ENCODE data around the gene WDFY4. TPM values are rescaled to one million over a fixed set of nuclear protein-coding genes. Genes with fewer than 3 reads are reported as not detected.

WDFY4 gene
- polyA plus RNA-seq, 1 donor (not counting 4 experiments of a cell fraction or from before 2014, with no cell fraction given): 0.04 TPM

DNA sequence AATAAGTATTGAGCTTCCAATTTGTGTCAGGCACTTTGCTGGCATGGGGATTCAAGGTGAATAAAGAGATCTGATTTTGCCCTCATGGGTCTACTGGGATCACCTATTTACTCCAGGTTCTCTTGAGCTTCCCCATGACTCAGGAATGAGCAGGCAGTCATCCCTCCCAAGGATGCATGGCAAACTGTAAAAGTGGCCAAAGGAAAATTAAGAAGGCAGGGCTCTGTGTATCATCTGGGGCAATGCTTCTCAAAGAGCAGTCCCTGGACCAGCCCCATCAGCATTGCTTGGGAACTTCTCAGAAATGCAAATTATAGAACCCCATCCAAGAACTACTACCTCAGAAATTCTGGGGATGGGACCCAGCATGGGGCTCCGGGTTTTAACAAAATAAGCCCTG is 48.7 kb downstream of the WDFY4 start:
- dilution Hi-C loops (cut with MboI; ENCODE audit: extremely low pct_ligation_motif_present, low sequenced_read_pairs): no loop called here
- Histone ChIP-seq H3K4me3 (ENCODE audit: control insufficient read depth in 2 of 3, extremely low read depth in 1 of 3, insufficient read depth in 2 of 3, low read depth in 1 of 3, low read length in 3 of 3) (no peak overlapping the region), H3K27ac (ENCODE audit: control insufficient read depth, insufficient read depth, low read length) (no peak overlapping the region), H3K79me2 (ENCODE audit: control insufficient read depth, insufficient read depth, low read length) (no peaks in the 10 kb centered on the region), H2AFZ (ENCODE audit: control insufficient read depth, low read length) (no peak overlapping the region), H3K27me3 (ENCODE audit: control insufficient read depth, extremely low read depth, insufficient read depth, low read length) (peaks cover 3% of the 10 kb centered on the region), H3K4me1 (ENCODE audit: control insufficient read depth, extremely low read depth, insufficient read depth, low read length) (no peaks in the 10 kb centered on the region), H3K4me2 (ENCODE audit: control insufficient read depth, extremely low read depth, insufficient read depth, low read depth, low read length) (no peak overlapping the region), H3K9me1 (ENCODE audit: control insufficient read depth, extremely low read depth, insufficient read depth, low read length) (no peaks in the 10 kb centered on the region), H3K36me3 (ENCODE audit: control insufficient read depth in 2 of 2, extremely low read depth in 1 of 2, insufficient read depth in 2 of 2, low read length in 2 of 2) (no peaks in the 10 kb centered on the region), H3K9me3 (ENCODE audit: control insufficient read depth, low read depth, low read length) (no peaks in the 10 kb centered on the region), H4K20me1 (ENCODE audit: control insufficient read depth, extremely low read depth, insufficient read depth, low read length) (no peaks in the 10 kb centered on the region), H3K9ac (ENCODE audit: control insufficient read depth, extremely low read depth, insufficient read depth, low read length) (no peak overlapping the region)
- TF ChIP-seq, protein P1, sequence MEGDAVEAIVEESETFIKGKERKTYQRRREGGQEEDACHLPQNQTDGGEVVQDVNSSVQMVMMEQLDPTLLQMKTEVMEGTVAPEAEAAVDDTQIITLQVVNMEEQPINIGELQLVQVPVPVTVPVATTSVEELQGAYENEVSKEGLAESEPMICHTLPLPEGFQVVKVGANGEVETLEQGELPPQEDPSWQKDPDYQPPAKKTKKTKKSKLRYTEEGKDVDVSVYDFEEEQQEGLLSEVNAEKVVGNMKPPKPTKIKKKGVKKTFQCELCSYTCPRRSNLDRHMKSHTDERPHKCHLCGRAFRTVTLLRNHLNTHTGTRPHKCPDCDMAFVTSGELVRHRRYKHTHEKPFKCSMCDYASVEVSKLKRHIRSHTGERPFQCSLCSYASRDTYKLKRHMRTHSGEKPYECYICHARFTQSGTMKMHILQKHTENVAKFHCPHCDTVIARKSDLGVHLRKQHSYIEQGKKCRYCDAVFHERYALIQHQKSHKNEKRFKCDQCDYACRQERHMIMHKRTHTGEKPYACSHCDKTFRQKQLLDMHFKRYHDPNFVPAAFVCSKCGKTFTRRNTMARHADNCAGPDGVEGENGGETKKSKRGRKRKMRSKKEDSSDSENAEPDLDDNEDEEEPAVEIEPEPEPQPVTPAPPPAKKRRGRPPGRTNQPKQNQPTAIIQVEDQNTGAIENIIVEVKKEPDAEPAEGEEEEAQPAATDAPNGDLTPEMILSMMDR (optimal IDR thresholded peaks at IDR 0.05 in 1 of 3, IDR thresholded peaks at IDR 0.05 in 1 of 3, conservative IDR thresholded peaks at IDR 0.05 in 1 of 3; ENCODE audit: extremely low read depth in 1 of 3, insufficient read depth in 2 of 3, low read length in 3 of 3): no peak
- TF ChIP-seq EZH2 (IDR thresholded peaks at IDR 0.05; ENCODE audit: low read length): no peak
- DNase-seq (ENCODE audit: low read depth, low spot score): no peak
- no peak for FAIRE-seq

DNA sequence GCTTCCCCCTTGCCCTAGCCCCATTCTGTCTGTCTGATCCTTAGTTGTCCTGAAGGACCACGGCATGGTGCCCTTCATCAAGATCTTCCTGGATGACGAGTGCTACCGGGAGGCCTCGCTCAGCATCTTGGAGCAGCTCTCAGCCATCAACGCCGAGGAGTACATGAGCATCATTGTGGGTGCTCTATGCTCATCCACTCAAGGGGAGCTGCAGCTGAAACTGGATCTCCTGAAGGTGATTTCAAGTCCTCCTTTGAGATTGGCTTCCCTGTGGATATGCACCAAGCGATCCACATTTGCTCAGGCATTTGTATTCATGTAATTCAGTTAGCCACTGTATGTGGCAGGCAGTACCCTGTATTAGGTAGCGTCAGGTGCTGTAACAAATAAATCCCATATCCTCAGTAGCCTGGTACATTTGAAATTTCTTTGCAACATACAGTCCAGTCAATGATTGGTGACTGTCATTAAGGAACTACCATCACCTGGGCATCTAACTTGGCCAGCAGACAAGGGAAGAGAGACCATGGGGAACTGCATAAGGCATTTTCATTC is 51.2 kb downstream of the WDFY4 start:
- H3K9me3 ChIP-seq (ENCODE audit: control insufficient read depth, low read depth, low read length): no peaks in the 10 kb centered on the region
- no peak overlapping the region for H3K4me3 ChIP-seq (ENCODE audit: control insufficient read depth in 2 of 3, extremely low read depth in 1 of 3, insufficient read depth in 2 of 3, low read depth in 1 of 3, low read length in 3 of 3)
- TF ChIP-seq, protein P1 (optimal IDR thresholded peaks at IDR 0.05 in 1 of 3, IDR thresholded peaks at IDR 0.05 in 1 of 3, conservative IDR thresholded peaks at IDR 0.05 in 1 of 3; ENCODE audit: extremely low read depth in 1 of 3, insufficient read depth in 2 of 3, low read length in 3 of 3): no peak
- TF ChIP-seq EZH2 (IDR thresholded peaks at IDR 0.05; ENCODE audit: low read length): no peak
- no peaks in the 10 kb centered on the region for H3K36me3 ChIP-seq (ENCODE audit: control insufficient read depth in 2 of 2, extremely low read depth in 1 of 2, insufficient read depth in 2 of 2, low read length in 2 of 2)
- no peak overlapping the region for H3K4me2 ChIP-seq (ENCODE audit: control insufficient read depth, extremely low read depth, insufficient read depth, low read depth, low read length)
- FAIRE-seq (no peak), DNase-seq (ENCODE audit: low read depth, low spot score) (no peak)
- no peak overlapping the region for H3K27ac ChIP-seq (ENCODE audit: control insufficient read depth, insufficient read depth, low read length)
- H4K20me1 ChIP-seq (ENCODE audit: control insufficient read depth, extremely low read depth, insufficient read depth, low read length): no peaks in the 10 kb centered on the region
- no peak overlapping the region for H2AFZ ChIP-seq (ENCODE audit: control insufficient read depth, low read length)
- H3K9ac ChIP-seq (ENCODE audit: control insufficient read depth, extremely low read depth, insufficient read depth, low read length): no peak overlapping the region
- no peaks in the 10 kb centered on the region for H3K4me1 ChIP-seq (ENCODE audit: control insufficient read depth, extremely low read depth, insufficient read depth, low read length)
- dilution Hi-C loops (cut with MboI; ENCODE audit: extremely low pct_ligation_motif_present, low sequenced_read_pairs): no loop called here
- no peaks in the 10 kb centered on the region for H3K79me2 ChIP-seq (ENCODE audit: control insufficient read depth, insufficient read depth, low read length)
- H3K9me1 ChIP-seq (ENCODE audit: control insufficient read depth, extremely low read depth, insufficient read depth, low read length): no peaks in the 10 kb centered on the region
- no peaks in the 10 kb centered on the region for H3K27me3 ChIP-seq (ENCODE audit: control insufficient read depth, extremely low read depth, insufficient read depth, low read length)

Measured in keratinocyte (primary cell).